A549 (cell line): Measurements from ENCODE around the gene COPZ1. TPM values are rescaled to one million over a fixed set of nuclear protein-coding genes. Genes with fewer than 3 reads are reported as not detected.

Source experiments
- ATAC-seq, 2 experiments: fragments of 200-7000 bp in 1 of 2; fragments of >200 bp in 1 of 2; cut with Nextera tagmentation in 1 of 2; cut with Tn5 transposase in 1 of 2; 3 replicates each; pipeline versions ENCODE4 v1.8.0 to v1.9.1; 2018 to 2020; ENCODE audit warnings: mild to moderate bottlenecking in 1 of 2, moderate library complexity in 1 of 2
- CTCF ChIA-PET: fragments of 300-600 bp; sonication (Branson Sonifier 250); formaldehyde crosslinking; extraction: SDS; loops from one replicate; lab custom pipeline; 2021; ENCODE audit warnings: antibody characterized with exemption, inconsistent platforms; lab: Yijun Ruan, JAX
- POLR2A ChIA-PET: fragments of 350-600 bp; formaldehyde crosslinking; extraction: SDS; loops from one replicate; lab custom pipeline; 2021; ENCODE audit warnings: antibody characterized with exemption, inconsistent platforms; lab: Yijun Ruan, JAX
- DNase-seq, 2 experiments: peaks; one replicate each; pipeline versions ENCODE4 v3.0.0 to v3.0.0-alpha.2; 2011 to 2016; ENCODE audit warnings: low read depth in 1 of 2, low spot score in 1 of 2
- FAIRE-seq: peaks from 2 replicates; lab custom pipeline; 2011; peaks lifted over from hg19 to GRCh38; lab: Jason Lieb, UNC
- H3K27ac ChIP-seq, 2 experiments: fragments of >200 bp; sonication (Bioruptor Twin); formaldehyde crosslinking; 3 replicates each; pipeline ENCODE4 v1.5.1; 2016 to 2017
- H3K4me1 ChIP-seq: fragments of >200 bp; sonication (Bioruptor Twin); formaldehyde crosslinking; 3 replicates; pipeline ENCODE4 v1.6.1; 2016
- H3K4me2 ChIP-seq: fragments of >200 bp; sonication (Bioruptor Twin); formaldehyde crosslinking; 3 replicates; pipeline ENCODE4 v1.6.1; 2016
- H3K4me3 ChIP-seq: fragments of >200 bp; sonication (Bioruptor Twin); formaldehyde crosslinking; 3 replicates; pipeline ENCODE4 v1.5.1; 2016
- H3K9me3 ChIP-seq: fragments of >200 bp; sonication (Bioruptor Twin); formaldehyde crosslinking; 3 replicates; pipeline ENCODE4 v1.6.1; 2016
- CBX8 ChIP-seq: fragments of 200-600 bp; sonication (generic); IDR thresholded peaks from 2 replicates; pipeline ENCODE4 v1.6.1; 2016
- CHD4 ChIP-seq: fragments of 200-600 bp; sonication (generic); IDR thresholded peaks from 2 replicates; pipeline ENCODE4 v1.6.1; 2016; ENCODE audit warnings: antibody characterized with exemption, mild to moderate bottlenecking, borderline replicate concordance
- CTCF ChIP-seq: fragments of >200 bp; sonication (Bioruptor Twin); formaldehyde crosslinking; IDR thresholded peaks from 3 replicates; pipeline ENCODE4 v1.5.1; 2016
- EHMT2 ChIP-seq: fragments of 200-600 bp; sonication (generic); IDR thresholded peaks from 2 replicates; pipeline ENCODE4 v1.6.1; 2016; ENCODE audit warnings: antibody characterized with exemption, low read depth, mild to moderate bottlenecking, moderate library complexity
- ELK1 ChIP-seq: fragments of 150-350 bp; IDR thresholded peaks from 2 replicates; pipeline ENCODE4 v1.6.1; 2014; ENCODE audit warnings: low read depth, mild to moderate bottlenecking, low read length
- FOSL2 ChIP-seq, 2 experiments: fragments of 450-650 bp in 1 of 2; fragments of >200 bp in 1 of 2; sonication (Bioruptor Twin) in 1 of 2; formaldehyde crosslinking; IDR thresholded peaks; 2 replicates each; pipeline versions ENCODE4 v1.5.0 to v1.6.1; 2016 to 2020; ENCODE audit warnings: mild to moderate bottlenecking in 1 of 2, moderate library complexity in 1 of 2
- HDAC2 ChIP-seq: fragments of 200-600 bp; sonication (generic); IDR thresholded peaks from 2 replicates; pipeline ENCODE4 v1.6.1; 2016
- MAFK ChIP-seq: fragments of 450-650 bp; IDR thresholded peaks from 2 replicates; pipeline ENCODE4 v1.6.1; 2014; ENCODE audit not compliant: partially characterized antibody
- MAX ChIP-seq: IDR thresholded peaks from 2 replicates; pipeline ENCODE4 v1.6.1; 2012
- MAZ ChIP-seq: fragments of 150-350 bp; IDR thresholded peaks from 2 replicates; pipeline ENCODE4 v1.6.1; 2014; ENCODE audit warnings: antibody characterized with exemption, low read depth, low read length, borderline replicate concordance
- MYC ChIP-seq: IDR thresholded peaks from 2 replicates; pipeline ENCODE4 v1.6.1; 2012; ENCODE audit warnings: mild to moderate bottlenecking, inconsistent platforms, low read length, improper control_type of control experiment, borderline replicate concordance
- NFE2L2 ChIP-seq: fragments of 150-350 bp; conservative IDR thresholded peaks from 2 replicates; pipeline ENCODE4 v1.6.1; 2014; ENCODE audit warnings: low read length
- NPAS2 ChIP-seq: fragments of 250-450 bp; sonication (Bioruptor Pico); IDR thresholded peaks from 2 replicates; pipeline ENCODE4 v1.8.0; 2022; ENCODE audit warnings: mild to moderate bottlenecking, moderate library complexity, borderline replicate concordance
- NR3C1 ChIP-seq: fragments of >200 bp; sonication (Bioruptor Twin); formaldehyde crosslinking; IDR thresholded peaks from 3 replicates; pipeline ENCODE4 v1.6.1; 2017
- POLR2AphosphoS2 ChIP-seq: conservative IDR thresholded peaks from 2 replicates; pipeline ENCODE4 v1.6.1; 2012; ENCODE audit warnings: low read length, improper control_type of control experiment, inconsistent platforms
- RAD21 ChIP-seq, 2 experiments: fragments of >200 bp in 1 of 2; sonication (Bioruptor Twin) in 1 of 2; formaldehyde crosslinking in 1 of 2; IDR thresholded peaks in 1 of 2; conservative IDR thresholded peaks in 1 of 2; 2 replicates in 1 of 2; 3 replicates in 1 of 2; pipeline ENCODE4 v1.6.1; 2012 to 2018; ENCODE audit warnings: inconsistent platforms in 1 of 2
- RFX5 ChIP-seq: fragments of 450-650 bp; IDR thresholded peaks from 2 replicates; pipeline ENCODE4 v1.7.1; 2014; ENCODE audit warnings: antibody characterized with exemption, mild to moderate bottlenecking, moderate library complexity
- RNF2 ChIP-seq: fragments of 200-600 bp; sonication (generic); IDR thresholded peaks from 2 replicates; pipeline ENCODE4 v1.6.1; 2016; ENCODE audit warnings: low read depth, mild to moderate bottlenecking, antibody characterized with exemption, moderate library complexity, borderline replicate concordance
- SMC3 ChIP-seq: fragments of >200 bp; sonication (Bioruptor Twin); formaldehyde crosslinking; IDR thresholded peaks from 3 replicates; pipeline ENCODE4 v1.6.1; 2018; ENCODE audit warnings: inconsistent platforms
- TP53 ChIP-seq: fragments of 250-450 bp; sonication (Bioruptor Pico); IDR thresholded peaks from 2 replicates; pipeline ENCODE4 v1.5.0; 2021; ENCODE audit warnings: mild to moderate bottlenecking, moderate library complexity
- WGBS: methylation state at CpG from one replicate; pipeline ENCODE4 v1.1.6; 2017; ENCODE audit errors: missing lambda C conversion rate; 5-methylcytosine and 5-hydroxymethylcytosine counted together
- polyA plus RNA-seq, 4 experiments: library from polyadenylated mRNA; depleted of rRNA in 3 of 4; stranded (reverse); fragments of >200 nt; fragmentation: RNase III in 1 of 4; extraction: RNeasy Plus Mini Kit Qiagen cat#74134 plus additional on column Dnase treatment in 1 of 4; gene quantifications; 2 replicates in 3 of 4; 3 replicates in 1 of 4; pipeline ENCODE4 v1.2.3, GENCODE V29; 2011 to 2017

Gene COPZ1
- polyA plus RNA-seq, 2 of the 4 experiments (the other 2 are of a cell fraction), result 300 to 613 TPM

- CTCF ChIA-PET, result interaction anchor here (0.6 to 11.5 kb wide), 57 partner anchors 8 to 680 kb away, joined by 3 to 224 read pairs (median 6); partner anchors contain the start of genes COPZ1 and GPR84
- peak; percentile 92 to 96 for DNase-seq
- Histone ChIP-seq H3K9me3 (no peaks in the 10 kb centered on the region), H3K4me2 (peak overlapping the region; percentile 99), H3K4me3 (peak overlapping the region; percentile 61), H3K27ac (peak overlapping the region; percentile 81 to 96), H3K4me1 (peaks cover 43% of the 10 kb centered on the region)
- WGBS, result 9% methylated on average over 19 of the region's 19 CpGs
- no peak for FAIRE-seq
- POLR2A ChIA-PET, result interaction anchor here (0.9 to 1.1 kb wide), 4 partner anchors 9 to 54 kb away, joined by 3 to 10 read pairs (median 3); partner anchors contain the start of gene COPZ1
- ATAC-seq, result peak; percentile 74 to 91
- peak; percentile 62; the same call in 1 of the 2 replicates for TF ChIP-seq MYC
- TF ChIP-seq SMC3, result peak; percentile 93
- TF ChIP-seq RNF2, result no peak
- TF ChIP-seq MAZ, result peak; percentile 67; the same call in 1 of the 2 replicates
- TF ChIP-seq CTCF, result peak; percentile 100
- TF ChIP-seq MAX, result peak; percentile 66
- TF ChIP-seq NPAS2, result no peak
- TF ChIP-seq FOSL2 (IDR thresholded peaks at IDR 0.05), result no peak
- TF ChIP-seq FOSL2 (CRISPR knock-in tag; IDR thresholded peaks at IDR 0.05), result no peak
- no peak for TF ChIP-seq NR3C1
- no peak for TF ChIP-seq CBX8
- no peak for TF ChIP-seq TP53 (CRISPR knock-in tag)
- TF ChIP-seq RAD21 (conservative IDR thresholded peaks at IDR 0.05 in 1 of 2, IDR thresholded peaks at IDR 0.05 in 1 of 2), result peak; percentile 94 to 96
- no peak for TF ChIP-seq POLR2AphosphoS2
- TF ChIP-seq MAFK, result no peak
- no peak for TF ChIP-seq ELK1
- no peak for TF ChIP-seq NFE2L2
- TF ChIP-seq CHD4, result no peak
- TF ChIP-seq RFX5, result 0 out of 2 replicates have a peak, but pooled peaks have one; percentile 15
- no peak for TF ChIP-seq EHMT2
Observed at GRCh38 chr12:54379398-54380201, 54.7 kb downstream of the COPZ1 start.

- Histone ChIP-seq H3K4me3 (no peak overlapping the region), H3K4me1 (peaks cover 38% of the 10 kb centered on the region), H3K9me3 (no peaks in the 10 kb centered on the region), H3K27ac (no peak overlapping the region), H3K4me2 (no peak overlapping the region)
- DNase-seq (no peak), ATAC-seq (no peak), FAIRE-seq (no peak)
- TF ChIP-seq HDAC2 (0 out of 2 replicates have a peak, but pooled peaks have one; percentile 38), FOSL2 (IDR thresholded peaks at IDR 0.05) (no peak), FOSL2 (CRISPR knock-in tag; IDR thresholded peaks at IDR 0.05) (no peak), CHD4 (0 out of 2 replicates have a peak, but pooled peaks have one; percentile 28)
- WGBS, result 84% methylated on average over 4 of the region's 4 CpGs
- ChIA-PET CTCF (interaction anchor here (0.7 to 11.5 kb wide), 20 partner anchors 9 to 392 kb away, joined by 3 to 224 read pairs (median 14); partner anchors contain the start of gene GPR84), POLR2A (interaction anchor here (0.9 to 1.0 kb wide), 2 partner anchors 11 to 58 kb away, joined by 3 read pairs; no protein-coding TSS in a partner anchor)
Observed at GRCh38 chr12:54381136-54381535, 56.2 kb downstream of the COPZ1 start.
